ENCODE measurements around the gene PCA3. TPM values are rescaled to one million over a fixed set of nuclear protein-coding genes. Genes with fewer than 3 reads are reported as not detected.

Gene PCA3
- total RNA-seq, 1 experiment from 2014 or later, result not detected

DNA sequence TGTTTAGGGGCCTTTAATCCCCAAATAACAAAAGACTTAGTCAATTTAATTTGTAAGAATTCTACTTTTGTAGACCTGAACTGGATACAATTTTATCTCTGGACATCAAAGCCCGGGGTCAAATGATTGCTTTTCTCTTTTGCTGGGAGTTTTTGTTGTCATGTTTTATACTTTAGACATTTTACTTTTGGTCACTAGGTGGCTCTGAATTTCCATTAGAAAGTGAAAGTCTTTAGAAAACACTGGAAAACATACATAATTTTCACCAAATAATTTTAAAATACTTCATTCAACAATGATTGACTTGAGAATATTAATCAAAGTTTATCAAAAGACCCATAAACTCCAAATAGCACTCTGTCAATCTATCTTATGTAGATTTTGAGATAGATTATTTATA is 2.8 kb upstream of the PCA3 start:
- no peak overlapping the region for H3K27ac Mint-ChIP-seq
- H3K4me1 Mint-ChIP-seq, result peaks cover 4% of the 10 kb centered on the region
- DNase-seq (ENCODE audit: low spot score) (no peak), ATAC-seq (no peak)
- ChIA-PET CTCF (interaction anchor here (1.0 to 1.2 kb wide), 2 partner anchors 42 to 235 kb away, joined by 4 to 5 read pairs; no protein-coding TSS in a partner anchor), POLR2A (no interaction called here)
- H3K4me3 Mint-ChIP-seq, result no peak overlapping the region
- no peaks in the 10 kb centered on the region for H3K27me3 Mint-ChIP-seq (ENCODE audit: low read depth)
- no peaks in the 10 kb centered on the region for H3K9me3 Mint-ChIP-seq
- TF ChIP-seq, protein P1, sequence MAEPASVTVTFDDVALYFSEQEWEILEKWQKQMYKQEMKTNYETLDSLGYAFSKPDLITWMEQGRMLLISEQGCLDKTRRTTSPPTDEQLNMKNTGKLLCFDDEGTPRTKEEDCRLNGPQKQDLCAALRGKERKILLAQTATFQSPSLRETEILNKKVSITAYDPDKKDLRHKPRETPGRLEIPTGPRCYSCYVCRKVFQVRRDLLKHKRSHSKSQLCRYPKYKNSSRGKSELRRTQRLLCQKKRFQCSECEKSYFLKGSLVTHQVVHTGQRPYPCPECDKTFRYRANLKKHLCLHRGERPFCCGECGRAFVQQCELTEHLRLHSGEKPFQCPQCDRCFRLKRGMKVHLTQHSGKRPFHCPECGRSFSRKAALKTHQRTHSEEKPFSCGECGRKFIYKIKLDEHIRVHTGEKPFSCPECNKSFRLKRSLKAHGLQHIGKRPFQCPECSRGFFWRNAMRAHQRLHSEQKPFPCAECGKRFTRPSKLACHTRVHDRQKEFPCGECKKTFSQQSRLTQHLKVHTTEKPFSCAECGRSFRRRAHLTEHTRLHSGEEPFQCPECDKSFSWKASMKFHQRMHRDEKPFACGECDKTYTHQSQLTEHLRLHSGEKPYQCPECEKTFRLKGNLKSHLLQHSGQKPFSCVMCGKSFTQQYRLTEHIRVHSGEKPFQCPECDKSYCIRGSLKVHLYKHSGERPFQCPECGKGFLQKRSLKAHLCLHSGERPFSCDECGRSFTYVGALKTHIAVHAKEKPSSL (CRISPR knock-in tag; conservative IDR thresholded peaks at IDR 0.05), result no peak
- no peak for TF ChIP-seq ZNF416 (CRISPR knock-in tag; IDR thresholded peaks at IDR 0.05)
- TF ChIP-seq, protein P2, sequence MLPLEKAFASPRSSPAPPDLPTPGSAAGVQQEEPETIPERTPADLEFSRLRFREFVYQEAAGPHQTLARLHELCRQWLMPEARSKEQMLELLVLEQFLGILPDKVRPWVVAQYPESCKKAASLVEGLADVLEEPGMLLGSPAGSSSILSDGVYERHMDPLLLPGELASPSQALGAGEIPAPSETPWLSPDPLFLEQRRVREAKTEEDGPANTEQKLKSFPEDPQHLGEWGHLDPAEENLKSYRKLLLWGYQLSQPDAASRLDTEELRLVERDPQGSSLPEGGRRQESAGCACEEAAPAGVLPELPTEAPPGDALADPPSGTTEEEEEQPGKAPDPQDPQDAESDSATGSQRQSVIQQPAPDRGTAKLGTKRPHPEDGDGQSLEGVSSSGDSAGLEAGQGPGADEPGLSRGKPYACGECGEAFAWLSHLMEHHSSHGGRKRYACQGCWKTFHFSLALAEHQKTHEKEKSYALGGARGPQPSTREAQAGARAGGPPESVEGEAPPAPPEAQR (CRISPR knock-in tag; IDR thresholded peaks at IDR 0.05), result no peak
- TF ChIP-seq RELA (CRISPR knock-in tag; IDR thresholded peaks at IDR 0.05; ENCODE audit: borderline replicate concordance), result no peak
- TF ChIP-seq TCF7 (CRISPR knock-in tag; IDR thresholded peaks at IDR 0.05; ENCODE audit: low read depth), result no peak
- TF ChIP-seq NR3C1 (CRISPR knock-in tag; conservative IDR thresholded peaks at IDR 0.05; ENCODE audit: low read depth), result no peak
- TF ChIP-seq, protein P3, sequence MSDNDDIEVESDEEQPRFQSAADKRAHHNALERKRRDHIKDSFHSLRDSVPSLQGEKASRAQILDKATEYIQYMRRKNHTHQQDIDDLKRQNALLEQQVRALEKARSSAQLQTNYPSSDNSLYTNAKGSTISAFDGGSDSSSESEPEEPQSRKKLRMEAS (CRISPR knock-in tag; IDR thresholded peaks at IDR 0.05), result no peak
- TF ChIP-seq ZNF263 (CRISPR knock-in tag; IDR thresholded peaks at IDR 0.05; ENCODE audit: low read depth), result no peak
- TF ChIP-seq GABPB1 (CRISPR knock-in tag; IDR thresholded peaks at IDR 0.05), result no peak
- H3K36me3 Mint-ChIP-seq, result no peaks in the 10 kb centered on the region

DNA sequence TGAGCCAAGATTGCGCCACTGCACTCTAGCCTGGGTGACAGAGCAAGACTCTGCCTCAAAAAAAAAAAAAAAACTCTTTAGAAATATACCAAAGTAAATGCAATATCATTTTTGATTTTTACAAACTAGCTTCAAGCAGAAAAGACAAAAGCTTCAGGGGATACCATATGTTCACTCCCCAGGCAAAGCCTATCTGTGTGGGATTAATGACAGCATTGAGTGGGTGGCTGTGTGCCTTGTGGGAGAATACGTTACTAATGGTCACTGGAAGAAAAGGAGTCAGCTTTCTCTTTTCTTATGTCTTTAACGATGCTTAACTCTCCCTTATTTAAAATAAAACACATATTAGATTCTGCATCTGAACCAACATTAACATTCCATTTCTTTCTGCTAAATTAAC is 1.9 kb downstream of the PCA3 start:
- no peaks in the 10 kb centered on the region for H3K4me1 Mint-ChIP-seq
- CTCF ChIA-PET, result interaction anchor here (1.0 to 1.6 kb wide), 2 partner anchors 10 to 230 kb away, joined by 5 to 6 read pairs; no protein-coding TSS in a partner anchor
- TF ChIP-seq FOXJ3 (CRISPR knock-in tag; IDR thresholded peaks at IDR 0.05; ENCODE audit: borderline replicate concordance) (no peak), ZNF396 (CRISPR knock-in tag; IDR thresholded peaks at IDR 0.05; ENCODE audit: borderline replicate concordance) (no peak), OVOL2 (CRISPR knock-in tag; IDR thresholded peaks at IDR 0.05; ENCODE audit: borderline replicate concordance) (no peak), FOXK1 (CRISPR knock-in tag; IDR thresholded peaks at IDR 0.05) (no peak), RORB (CRISPR knock-in tag; IDR thresholded peaks at IDR 0.05) (no peak), ETV6 (CRISPR knock-in tag; IDR thresholded peaks at IDR 0.05) (no peak), FOXP1 (CRISPR knock-in tag; IDR thresholded peaks at IDR 0.05; ENCODE audit: borderline replicate concordance) (no peak), CREB1 (CRISPR knock-in tag; IDR thresholded peaks at IDR 0.05) (no peak), ZNF423 (CRISPR knock-in tag; IDR thresholded peaks at IDR 0.05) (no peak), ZNF232 (CRISPR knock-in tag; IDR thresholded peaks at IDR 0.05) (no peak), HMGA2 (CRISPR knock-in tag; IDR thresholded peaks at IDR 0.05) (no peak), SMAD3 (CRISPR knock-in tag; IDR thresholded peaks at IDR 0.05; ENCODE audit: borderline replicate concordance) (no peak)
- TF ChIP-seq, protein P4, sequence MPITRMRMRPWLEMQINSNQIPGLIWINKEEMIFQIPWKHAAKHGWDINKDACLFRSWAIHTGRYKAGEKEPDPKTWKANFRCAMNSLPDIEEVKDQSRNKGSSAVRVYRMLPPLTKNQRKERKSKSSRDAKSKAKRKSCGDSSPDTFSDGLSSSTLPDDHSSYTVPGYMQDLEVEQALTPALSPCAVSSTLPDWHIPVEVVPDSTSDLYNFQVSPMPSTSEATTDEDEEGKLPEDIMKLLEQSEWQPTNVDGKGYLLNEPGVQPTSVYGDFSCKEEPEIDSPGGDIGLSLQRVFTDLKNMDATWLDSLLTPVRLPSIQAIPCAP (CRISPR knock-in tag; IDR thresholded peaks at IDR 0.05), result no peak
- TF ChIP-seq, protein P5, sequence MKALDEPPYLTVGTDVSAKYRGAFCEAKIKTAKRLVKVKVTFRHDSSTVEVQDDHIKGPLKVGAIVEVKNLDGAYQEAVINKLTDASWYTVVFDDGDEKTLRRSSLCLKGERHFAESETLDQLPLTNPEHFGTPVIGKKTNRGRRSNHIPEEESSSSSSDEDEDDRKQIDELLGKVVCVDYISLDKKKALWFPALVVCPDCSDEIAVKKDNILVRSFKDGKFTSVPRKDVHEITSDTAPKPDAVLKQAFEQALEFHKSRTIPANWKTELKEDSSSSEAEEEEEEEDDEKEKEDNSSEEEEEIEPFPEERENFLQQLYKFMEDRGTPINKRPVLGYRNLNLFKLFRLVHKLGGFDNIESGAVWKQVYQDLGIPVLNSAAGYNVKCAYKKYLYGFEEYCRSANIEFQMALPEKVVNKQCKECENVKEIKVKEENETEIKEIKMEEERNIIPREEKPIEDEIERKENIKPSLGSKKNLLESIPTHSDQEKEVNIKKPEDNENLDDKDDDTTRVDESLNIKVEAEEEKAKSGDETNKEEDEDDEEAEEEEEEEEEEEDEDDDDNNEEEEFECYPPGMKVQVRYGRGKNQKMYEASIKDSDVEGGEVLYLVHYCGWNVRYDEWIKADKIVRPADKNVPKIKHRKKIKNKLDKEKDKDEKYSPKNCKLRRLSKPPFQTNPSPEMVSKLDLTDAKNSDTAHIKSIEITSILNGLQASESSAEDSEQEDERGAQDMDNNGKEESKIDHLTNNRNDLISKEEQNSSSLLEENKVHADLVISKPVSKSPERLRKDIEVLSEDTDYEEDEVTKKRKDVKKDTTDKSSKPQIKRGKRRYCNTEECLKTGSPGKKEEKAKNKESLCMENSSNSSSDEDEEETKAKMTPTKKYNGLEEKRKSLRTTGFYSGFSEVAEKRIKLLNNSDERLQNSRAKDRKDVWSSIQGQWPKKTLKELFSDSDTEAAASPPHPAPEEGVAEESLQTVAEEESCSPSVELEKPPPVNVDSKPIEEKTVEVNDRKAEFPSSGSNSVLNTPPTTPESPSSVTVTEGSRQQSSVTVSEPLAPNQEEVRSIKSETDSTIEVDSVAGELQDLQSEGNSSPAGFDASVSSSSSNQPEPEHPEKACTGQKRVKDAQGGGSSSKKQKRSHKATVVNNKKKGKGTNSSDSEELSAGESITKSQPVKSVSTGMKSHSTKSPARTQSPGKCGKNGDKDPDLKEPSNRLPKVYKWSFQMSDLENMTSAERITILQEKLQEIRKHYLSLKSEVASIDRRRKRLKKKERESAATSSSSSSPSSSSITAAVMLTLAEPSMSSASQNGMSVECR (CRISPR knock-in tag; IDR thresholded peaks at IDR 0.05; ENCODE audit: borderline replicate concordance), result no peak
- TF ChIP-seq, protein P6, sequence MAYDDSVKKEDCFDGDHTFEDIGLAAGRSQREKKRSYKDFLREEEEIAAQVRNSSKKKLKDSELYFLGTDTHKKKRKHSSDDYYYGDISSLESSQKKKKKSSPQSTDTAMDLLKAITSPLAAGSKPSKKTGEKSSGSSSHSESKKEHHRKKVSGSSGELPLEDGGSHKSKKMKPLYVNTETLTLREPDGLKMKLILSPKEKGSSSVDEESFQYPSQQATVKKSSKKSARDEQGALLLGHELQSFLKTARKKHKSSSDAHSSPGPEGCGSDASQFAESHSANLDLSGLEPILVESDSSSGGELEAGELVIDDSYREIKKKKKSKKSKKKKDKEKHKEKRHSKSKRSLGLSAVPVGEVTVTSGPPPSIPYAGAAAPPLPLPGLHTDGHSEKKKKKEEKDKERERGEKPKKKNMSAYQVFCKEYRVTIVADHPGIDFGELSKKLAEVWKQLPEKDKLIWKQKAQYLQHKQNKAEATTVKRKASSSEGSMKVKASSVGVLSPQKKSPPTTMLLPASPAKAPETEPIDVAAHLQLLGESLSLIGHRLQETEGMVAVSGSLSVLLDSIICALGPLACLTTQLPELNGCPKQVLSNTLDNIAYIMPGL (CRISPR knock-in tag; IDR thresholded peaks at IDR 0.05), result no peak
- TF ChIP-seq, protein P7, sequence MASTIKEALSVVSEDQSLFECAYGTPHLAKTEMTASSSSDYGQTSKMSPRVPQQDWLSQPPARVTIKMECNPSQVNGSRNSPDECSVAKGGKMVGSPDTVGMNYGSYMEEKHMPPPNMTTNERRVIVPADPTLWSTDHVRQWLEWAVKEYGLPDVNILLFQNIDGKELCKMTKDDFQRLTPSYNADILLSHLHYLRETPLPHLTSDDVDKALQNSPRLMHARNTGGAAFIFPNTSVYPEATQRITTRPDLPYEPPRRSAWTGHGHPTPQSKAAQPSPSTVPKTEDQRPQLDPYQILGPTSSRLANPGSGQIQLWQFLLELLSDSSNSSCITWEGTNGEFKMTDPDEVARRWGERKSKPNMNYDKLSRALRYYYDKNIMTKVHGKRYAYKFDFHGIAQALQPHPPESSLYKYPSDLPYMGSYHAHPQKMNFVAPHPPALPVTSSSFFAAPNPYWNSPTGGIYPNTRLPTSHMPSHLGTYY (CRISPR knock-in tag; IDR thresholded peaks at IDR 0.05), result no peak

More for the DNA sequence above, 1.9 kb downstream of the PCA3 start:
- ATAC-seq (no peak), DNase-seq (ENCODE audit: low spot score) (no peak)
- Mint-ChIP-seq H3K27ac (no peak overlapping the region), H3K4me3 (no peak overlapping the region), H3K27me3 (ENCODE audit: low read depth) (no peaks in the 10 kb centered on the region; the same call in 1 of the 2 replicates), H3K36me3 (no peaks in the 10 kb centered on the region), H3K9me3 (no peaks in the 10 kb centered on the region)
- POLR2A ChIA-PET, result no interaction called here

Measured in WTC11 (cell line).